ENCODE data around the gene MED22.
"Not testable (repeated sequence)": the region's sequence is repeated elsewhere in the genome, so short reads cannot be mapped to it uniquely, and the experiment has no call there.

Gene MED22

DNA sequence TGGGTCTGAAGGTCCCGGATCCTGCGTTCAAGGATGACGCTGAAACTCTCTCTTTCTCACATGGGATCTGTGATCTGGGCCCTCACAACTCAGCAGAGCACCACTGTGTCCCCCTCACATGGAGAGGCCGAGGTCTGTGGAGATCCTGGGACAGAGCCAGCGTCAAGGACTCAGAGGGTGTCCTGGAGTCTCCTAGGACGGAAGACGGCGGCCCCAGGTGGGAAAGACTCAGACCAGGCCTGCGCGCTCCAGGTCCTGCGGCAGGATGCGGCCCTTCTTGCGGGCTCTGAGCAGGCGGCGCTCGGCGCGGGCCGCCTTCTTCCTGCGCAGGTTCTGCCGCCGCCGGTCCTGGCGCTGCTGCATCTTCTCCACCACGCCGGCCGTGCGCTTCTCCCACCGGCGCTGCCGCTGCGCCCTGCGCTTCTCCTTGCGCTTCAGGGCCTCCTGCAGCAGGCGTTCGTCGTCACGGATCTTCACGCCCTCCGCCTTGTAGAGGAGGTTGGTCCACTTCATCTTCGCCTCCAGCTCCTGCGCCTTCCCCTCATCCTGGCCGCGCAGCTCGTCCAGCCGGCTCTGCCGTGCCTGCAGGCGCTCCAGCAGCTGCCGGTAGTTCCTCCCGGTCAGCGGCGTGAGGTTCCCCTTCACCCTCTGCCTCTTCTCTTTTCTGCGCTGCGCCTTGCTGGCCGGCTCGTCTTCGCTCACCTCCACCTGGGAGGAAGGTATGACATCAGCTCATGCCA, 16.1 kb downstream of the MED22 start:
- no peak overlapping the region for H3K4me3 Mint-ChIP-seq
- H3K27me3 Mint-ChIP-seq: no peaks in the 10 kb centered on the region
- H3K9me3 Mint-ChIP-seq: no peaks in the 10 kb centered on the region
- CTCF ChIA-PET: interaction anchor here (4.1 kb wide), 1 partner anchor 145 kb away, joined by 20 read pairs; no protein-coding TSS in a partner anchor
- no peak overlapping the region for H3K27ac Mint-ChIP-seq
- H3K4me1 Mint-ChIP-seq: peaks cover 32% of the 10 kb centered on the region
- DNase-seq: no peak
- peaks cover 34% of the 10 kb centered on the region for H3K36me3 Mint-ChIP-seq

DNA sequence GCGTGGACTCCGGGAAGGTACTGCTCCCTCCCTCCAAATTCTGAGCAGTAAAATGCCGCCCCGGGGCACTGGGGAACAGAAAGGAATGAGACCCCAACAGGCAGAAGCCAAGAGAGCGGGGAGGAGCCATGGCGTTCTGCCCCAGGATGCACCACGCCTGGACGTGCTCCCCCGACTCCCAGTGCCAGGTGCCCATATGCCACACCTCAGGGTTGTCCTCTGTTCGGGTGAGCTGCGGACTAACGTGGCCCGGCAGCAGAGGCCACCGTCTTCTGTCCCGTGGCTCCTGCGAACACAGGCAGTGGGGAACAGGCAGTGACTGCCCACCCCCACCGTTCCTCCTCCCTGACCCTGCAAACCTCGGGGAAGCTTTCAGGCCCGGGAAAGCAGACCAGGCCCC, 16.7 kb downstream of the MED22 start:
- CTCF ChIA-PET: interaction anchor here (2.4 to 4.1 kb wide), 2 partner anchors 39 to 145 kb away, joined by 7 to 20 read pairs; no protein-coding TSS in a partner anchor
- Mint-ChIP-seq H3K27ac (no peak overlapping the region), H3K9me3 (no peaks in the 10 kb centered on the region), H3K27me3 (no peaks in the 10 kb centered on the region), H3K36me3 (peaks cover 34% of the 10 kb centered on the region), H3K4me3 (no peak overlapping the region), H3K4me1 (peaks cover 26% of the 10 kb centered on the region)
- no peak for DNase-seq

DNA sequence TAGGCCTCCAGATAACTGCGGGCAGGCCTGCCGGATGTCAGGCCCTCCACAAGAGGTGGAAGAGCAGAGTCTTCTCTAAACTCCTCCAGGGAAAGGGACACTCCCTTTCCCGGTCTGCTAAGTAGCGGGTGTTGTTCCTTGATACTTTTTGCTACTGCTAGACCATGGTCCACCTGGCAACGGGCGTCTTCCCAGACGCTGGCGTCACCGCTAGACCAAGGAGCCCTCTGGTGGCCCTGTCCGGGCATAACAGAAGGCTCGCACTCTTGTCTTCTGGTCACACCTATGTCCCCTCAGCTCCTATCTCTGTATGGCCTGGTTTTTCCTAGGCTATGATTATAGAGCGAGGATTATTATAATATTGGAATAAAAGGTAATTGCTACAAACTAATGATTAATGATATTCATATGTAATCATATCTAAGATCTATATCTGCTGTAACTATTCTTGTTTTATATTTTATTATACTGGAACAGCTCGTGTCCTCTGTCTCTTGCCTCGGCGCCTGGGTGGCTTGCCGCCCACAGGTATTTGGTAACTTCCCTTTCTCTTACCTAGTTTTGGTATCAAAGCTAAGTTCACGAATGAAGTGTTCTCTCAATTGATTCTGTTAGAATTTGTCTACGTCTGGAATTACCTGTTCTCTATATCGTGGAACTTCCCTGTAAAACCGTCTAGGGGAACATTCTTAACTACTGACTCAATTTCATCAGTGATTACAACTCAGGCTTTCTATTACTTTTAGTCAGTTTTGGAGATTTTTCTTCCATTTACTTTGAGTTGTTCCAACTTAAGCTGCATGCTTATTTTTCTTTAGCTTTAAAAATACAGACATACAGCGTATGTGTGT, 18.4 kb downstream of the MED22 start:
- CTCF ChIA-PET: interaction anchor here (0.5 to 4.1 kb wide), 5 partner anchors 11 to 182 kb away, joined by 3 to 20 read pairs (median 6); no protein-coding TSS in a partner anchor
- H3K27ac Mint-ChIP-seq, H3K9me3 Mint-ChIP-seq, H3K27me3 Mint-ChIP-seq, DNase-seq, H3K4me3 Mint-ChIP-seq: not testable (repeated sequence)
- Mint-ChIP-seq H3K36me3 (peaks cover 34% of the 10 kb centered on the region), H3K4me1 (peaks cover 13% of the 10 kb centered on the region)

DNA sequence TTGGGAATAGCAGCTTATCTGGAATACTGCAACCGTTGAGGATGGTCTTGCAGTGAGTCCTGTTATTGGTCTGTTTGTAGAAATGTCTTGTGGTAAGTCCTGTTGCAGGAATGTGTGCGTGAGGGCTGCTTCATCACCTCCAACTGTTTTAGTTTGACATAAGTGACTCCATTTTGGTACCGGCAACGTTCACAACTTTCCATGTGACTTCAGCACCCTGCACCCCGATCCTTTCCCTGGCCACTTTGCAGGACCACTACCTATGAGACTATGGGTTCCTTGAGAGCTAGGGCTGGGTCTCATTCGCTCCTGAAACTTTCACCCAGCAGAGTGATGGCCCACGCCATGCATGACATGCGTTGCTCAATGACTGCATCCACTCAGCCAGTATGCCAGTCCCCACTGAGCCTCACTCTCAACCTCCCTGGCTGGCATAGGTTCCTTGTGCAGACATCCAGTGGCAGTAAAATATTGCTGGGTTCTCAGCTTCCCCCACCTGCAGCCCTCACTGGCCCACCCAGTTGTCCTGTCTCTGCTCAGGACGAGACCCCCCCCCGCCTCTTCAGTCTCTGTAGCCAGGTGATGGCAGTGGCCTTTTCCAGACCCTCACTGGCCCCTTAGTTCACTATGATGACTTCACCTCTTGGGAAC, 20.0 kb downstream of the MED22 start:
- Mint-ChIP-seq H3K9me3 (no peaks in the 10 kb centered on the region), H3K27me3 (no peaks in the 10 kb centered on the region), H3K4me1 (no peaks in the 10 kb centered on the region), H3K27ac (no peak overlapping the region), H3K4me3 (no peak overlapping the region), H3K36me3 (peaks cover 23% of the 10 kb centered on the region)
- no peak for DNase-seq
- CTCF ChIA-PET: interaction anchor here (4.1 kb wide), 1 partner anchor 141 kb away, joined by 20 read pairs; no protein-coding TSS in a partner anchor

DNA sequence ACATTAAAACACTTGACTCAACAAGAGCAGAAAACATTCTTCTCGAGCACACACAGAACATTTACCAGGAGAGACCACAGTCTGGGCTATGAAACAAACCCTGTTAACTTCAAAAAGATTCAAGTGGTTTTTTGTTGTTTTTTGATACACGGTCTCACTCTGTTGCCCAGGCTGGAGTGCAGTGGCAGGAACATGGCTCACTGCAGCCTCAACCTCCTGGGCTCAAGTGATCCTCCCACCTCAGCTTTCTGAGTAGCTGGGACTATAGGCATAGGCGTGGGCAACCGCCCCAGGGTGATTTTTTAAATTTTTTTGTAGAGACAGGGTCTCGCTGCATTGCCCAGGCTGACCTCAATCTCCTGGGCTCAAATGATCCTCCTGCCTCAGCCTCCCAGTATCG, 20.9 kb downstream of the MED22 start:
- H3K9me3 Mint-ChIP-seq, CTCF ChIA-PET, H3K4me3 Mint-ChIP-seq, H3K27ac Mint-ChIP-seq, H3K27me3 Mint-ChIP-seq, H3K4me1 Mint-ChIP-seq, DNase-seq: not testable (repeated sequence)
- H3K36me3 Mint-ChIP-seq: peaks cover 17% of the 10 kb centered on the region

DNA sequence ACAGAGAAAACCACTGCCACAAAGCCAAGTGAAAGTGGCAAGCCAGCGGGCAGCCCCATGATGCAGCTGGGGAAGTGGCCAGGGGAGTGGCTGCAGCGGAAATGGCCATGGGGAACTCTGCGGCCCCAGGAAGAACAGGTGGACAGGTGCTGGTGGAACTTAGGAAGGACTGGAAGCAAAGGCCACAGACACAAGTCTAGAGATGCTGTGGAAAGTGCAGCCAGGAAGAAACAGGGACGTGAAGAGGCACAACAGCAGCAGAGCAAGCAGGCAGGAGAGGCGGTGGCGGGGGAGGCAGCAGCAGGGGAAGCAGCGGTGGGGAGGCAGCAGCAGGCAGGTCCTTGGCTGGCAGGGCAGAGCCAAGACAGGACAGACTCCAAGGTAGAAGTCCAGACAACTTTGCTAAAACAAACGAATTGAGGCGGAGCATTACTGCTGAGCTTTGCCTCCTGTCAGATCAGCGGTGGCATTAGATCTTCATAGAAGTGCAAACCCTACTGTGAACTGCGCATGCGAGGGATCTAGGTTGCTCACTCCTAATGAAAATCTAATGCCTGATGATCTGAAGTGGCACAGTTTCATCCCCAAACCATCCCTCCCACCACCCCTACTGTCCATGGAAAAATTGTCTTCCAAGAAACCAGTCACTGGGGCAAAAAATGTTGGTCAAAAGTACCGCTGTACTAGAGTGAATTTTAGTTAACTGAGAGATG, 23.8 kb downstream of the MED22 start:
- H3K27me3 Mint-ChIP-seq: no peaks in the 10 kb centered on the region
- no peaks in the 10 kb centered on the region for H3K9me3 Mint-ChIP-seq
- no peak overlapping the region for H3K4me3 Mint-ChIP-seq
- no peaks in the 10 kb centered on the region for H3K4me1 Mint-ChIP-seq
- H3K27ac Mint-ChIP-seq: no peak overlapping the region
- peaks cover 3% of the 10 kb centered on the region for H3K36me3 Mint-ChIP-seq
- CTCF ChIA-PET: no interaction called here
- no peak for DNase-seq

DNA sequence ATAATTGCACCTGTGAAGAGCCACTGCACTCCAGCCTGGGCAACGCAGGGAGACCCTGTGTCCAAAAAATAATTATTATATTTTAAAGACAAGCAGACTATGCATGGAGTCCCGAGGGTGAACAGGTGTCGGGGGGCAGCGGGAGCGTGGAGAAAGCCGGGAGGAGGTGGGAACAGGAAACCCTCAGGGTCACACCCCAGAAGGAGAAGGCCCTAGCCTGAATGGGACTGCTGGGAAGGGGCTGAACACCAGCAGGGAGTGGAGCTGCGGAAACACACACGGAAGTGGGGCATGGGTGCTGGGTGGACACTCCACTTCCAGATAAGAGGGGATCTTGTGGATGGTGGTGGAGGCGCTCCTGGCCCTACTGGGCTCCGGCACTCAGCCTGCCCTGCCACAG, 24.7 kb downstream of the MED22 start:
- DNase-seq: no peak
- Mint-ChIP-seq H3K4me1 (no peaks in the 10 kb centered on the region), H3K27me3 (no peaks in the 10 kb centered on the region), H3K27ac (no peak overlapping the region), H3K36me3 (no peaks in the 10 kb centered on the region), H3K9me3 (no peaks in the 10 kb centered on the region), H3K4me3 (no peak overlapping the region)
- CTCF ChIA-PET: no interaction called here

DNA sequence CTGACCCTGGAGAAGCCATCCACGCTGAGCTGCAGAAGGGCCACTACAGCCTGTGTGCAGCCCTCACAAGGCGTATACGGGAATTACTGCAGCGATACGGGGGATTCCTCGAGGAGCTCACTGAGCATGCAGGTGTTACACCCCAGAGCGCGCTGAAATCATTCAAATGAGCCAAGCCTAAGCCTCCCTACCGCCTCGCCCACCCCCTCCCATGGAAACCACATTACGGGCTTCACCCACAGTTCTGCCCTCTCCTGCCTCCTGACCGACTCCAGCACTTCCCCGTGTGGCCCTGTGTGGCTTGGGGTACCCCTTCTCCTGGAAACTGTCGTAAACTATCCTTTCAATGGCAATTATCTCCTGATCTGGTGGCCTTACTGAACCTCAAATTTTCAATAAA, 25.2 kb downstream of the MED22 start:
- DNase-seq: no peak
- H3K4me3 Mint-ChIP-seq: no peak overlapping the region
- H3K9me3 Mint-ChIP-seq: no peaks in the 10 kb centered on the region
- H3K27me3 Mint-ChIP-seq: peaks cover 4% of the 10 kb centered on the region
- no peaks in the 10 kb centered on the region for H3K36me3 Mint-ChIP-seq
- H3K4me1 Mint-ChIP-seq: no peaks in the 10 kb centered on the region
- H3K27ac Mint-ChIP-seq: no peak overlapping the region
- CTCF ChIA-PET: no interaction called here

DNA sequence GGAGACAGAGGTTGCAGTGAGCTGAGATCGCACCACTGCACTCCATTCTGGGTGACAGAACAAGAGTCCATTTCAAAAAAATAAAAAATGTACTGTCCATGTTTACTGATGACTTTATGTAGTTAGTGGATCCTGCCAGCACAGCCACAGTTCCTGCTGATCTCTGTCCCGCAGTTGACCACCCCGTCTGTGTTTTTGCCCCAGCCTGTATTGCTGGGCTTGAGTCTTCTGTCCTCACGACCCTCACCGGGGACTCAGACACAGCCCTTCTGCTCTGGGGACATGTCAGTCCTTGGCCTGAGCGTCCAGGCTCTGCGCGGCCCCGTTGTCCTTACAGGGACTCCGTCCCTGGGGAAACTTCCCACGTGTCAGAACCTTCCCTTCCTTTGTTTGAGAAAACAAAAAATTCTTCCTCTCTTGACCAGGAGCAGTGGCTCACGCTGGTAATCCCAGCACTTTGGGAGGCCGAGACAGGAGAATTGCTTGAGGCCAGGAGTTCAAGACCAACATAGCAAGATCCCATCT, 26.5 kb downstream of the MED22 start:
- no peak for DNase-seq
- Mint-ChIP-seq H3K27ac (no peak overlapping the region), H3K36me3 (no peaks in the 10 kb centered on the region), H3K9me3 (no peaks in the 10 kb centered on the region), H3K4me3 (no peak overlapping the region), H3K27me3 (peaks cover 8% of the 10 kb centered on the region), H3K4me1 (no peaks in the 10 kb centered on the region)
- CTCF ChIA-PET: no interaction called here

DNA sequence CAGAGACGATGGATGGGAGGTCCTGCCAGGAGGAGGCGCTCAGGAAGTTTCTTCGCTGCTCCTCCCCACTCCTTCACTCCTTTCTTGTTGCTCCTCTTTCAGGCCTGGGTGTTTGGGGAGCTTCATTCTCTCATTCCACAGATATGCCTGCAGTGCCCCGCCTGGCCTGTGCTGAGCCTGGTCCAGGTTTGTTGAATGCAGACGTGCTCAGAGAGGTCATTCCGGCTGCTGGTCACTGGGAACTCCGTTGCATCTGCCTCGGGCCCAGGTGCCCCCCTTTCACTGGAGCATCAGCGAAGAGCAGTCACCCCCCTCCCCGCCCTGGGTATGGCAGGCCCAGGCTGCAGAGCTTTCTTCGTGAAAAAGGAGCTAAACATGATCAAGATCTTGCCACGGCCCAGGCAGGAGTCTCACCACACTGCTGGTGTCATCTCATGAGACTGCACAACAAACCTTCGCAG, 27.5 kb downstream of the MED22 start:
- no peaks in the 10 kb centered on the region for H3K36me3 Mint-ChIP-seq
- CTCF ChIA-PET: interaction anchor here (1.2 kb wide), 1 partner anchor 134 kb away, joined by 4 read pairs; no protein-coding TSS in a partner anchor
- no peak for DNase-seq
- no peaks in the 10 kb centered on the region for H3K4me1 Mint-ChIP-seq
- no peaks in the 10 kb centered on the region for H3K9me3 Mint-ChIP-seq
- H3K27me3 Mint-ChIP-seq: peaks cover 8% of the 10 kb centered on the region
- H3K27ac Mint-ChIP-seq: no peak overlapping the region
- H3K4me3 Mint-ChIP-seq: no peak overlapping the region

DNA sequence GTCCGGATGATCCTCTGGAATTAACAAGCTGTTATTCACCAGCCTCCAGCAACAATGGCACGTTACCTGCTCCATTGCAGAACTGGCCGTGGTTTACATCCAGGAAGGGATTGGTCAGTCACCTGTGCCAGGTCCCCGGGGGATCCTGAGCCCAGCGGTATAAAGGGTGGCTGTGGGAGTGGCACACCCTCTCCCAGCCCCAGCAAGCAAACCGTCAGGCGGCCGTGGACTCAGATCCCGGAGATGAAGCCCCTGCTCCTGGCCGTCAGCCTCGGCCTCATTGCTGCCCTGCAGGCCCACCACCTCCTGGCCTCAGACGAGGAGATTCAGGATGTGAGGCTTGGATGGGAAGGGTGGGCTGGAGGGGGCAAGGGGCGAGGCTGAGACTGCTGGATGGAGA, 30.4 kb downstream of the MED22 start:
- H3K4me3 Mint-ChIP-seq, H3K27me3 Mint-ChIP-seq, H3K36me3 Mint-ChIP-seq, H3K9me3 Mint-ChIP-seq, H3K27ac Mint-ChIP-seq, H3K4me1 Mint-ChIP-seq, DNase-seq, CTCF ChIA-PET: not testable (repeated sequence)

DNA sequence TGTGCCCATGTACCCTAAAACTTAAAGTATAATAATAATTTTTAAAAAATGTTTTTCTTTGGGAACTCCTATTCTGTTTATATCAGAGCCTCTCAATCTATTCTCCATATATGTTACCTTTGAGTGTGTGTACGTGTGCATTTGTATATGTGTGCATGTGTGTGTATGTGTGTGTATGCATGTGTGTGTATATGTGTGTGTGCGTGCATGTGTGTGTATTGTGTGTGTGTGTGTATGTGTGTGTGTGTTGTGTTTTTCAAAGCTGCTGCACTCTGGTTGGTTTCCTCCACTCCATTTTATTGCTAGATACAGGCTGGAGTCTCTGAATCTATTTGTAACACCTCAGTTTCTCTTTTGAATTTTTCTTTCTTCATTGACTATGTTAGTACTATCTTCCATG, 31.9 kb downstream of the MED22 start:
- Mint-ChIP-seq H3K27me3 (peaks cover 8% of the 10 kb centered on the region), H3K9me3 (no peaks in the 10 kb centered on the region), H3K4me3 (no peak overlapping the region), H3K27ac (no peak overlapping the region), H3K4me1 (no peaks in the 10 kb centered on the region), H3K36me3 (no peaks in the 10 kb centered on the region)
- DNase-seq: no peak
- CTCF ChIA-PET: no interaction called here

DNA sequence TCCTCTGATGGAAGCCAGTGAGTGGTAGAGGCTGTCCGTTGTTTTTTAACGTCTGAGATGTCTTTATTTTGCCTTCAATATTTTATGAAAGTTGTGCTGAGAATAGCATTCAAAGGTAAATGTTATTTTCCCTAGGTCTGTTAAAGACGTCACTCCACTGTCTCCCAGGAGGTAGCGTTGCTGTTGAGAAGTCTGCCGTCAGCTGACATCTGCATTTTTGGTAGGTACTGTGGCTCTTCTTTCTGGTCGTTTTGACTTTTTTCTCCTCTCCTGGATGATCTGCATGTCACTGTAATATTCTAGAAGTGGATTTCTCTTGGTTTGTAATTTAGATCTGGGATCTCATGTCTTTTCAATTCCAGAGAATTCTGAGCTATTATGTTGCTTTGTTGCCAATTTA, 38.3 kb downstream of the MED22 start:
- H3K4me3 Mint-ChIP-seq: no peak overlapping the region
- no peak for DNase-seq
- peaks cover 8% of the 10 kb centered on the region for H3K27me3 Mint-ChIP-seq
- H3K27ac Mint-ChIP-seq: no peak overlapping the region
- no peaks in the 10 kb centered on the region for H3K4me1 Mint-ChIP-seq
- CTCF ChIA-PET: no interaction called here
- H3K36me3 Mint-ChIP-seq: no peaks in the 10 kb centered on the region
- peaks cover 3% of the 10 kb centered on the region for H3K9me3 Mint-ChIP-seq

DNA sequence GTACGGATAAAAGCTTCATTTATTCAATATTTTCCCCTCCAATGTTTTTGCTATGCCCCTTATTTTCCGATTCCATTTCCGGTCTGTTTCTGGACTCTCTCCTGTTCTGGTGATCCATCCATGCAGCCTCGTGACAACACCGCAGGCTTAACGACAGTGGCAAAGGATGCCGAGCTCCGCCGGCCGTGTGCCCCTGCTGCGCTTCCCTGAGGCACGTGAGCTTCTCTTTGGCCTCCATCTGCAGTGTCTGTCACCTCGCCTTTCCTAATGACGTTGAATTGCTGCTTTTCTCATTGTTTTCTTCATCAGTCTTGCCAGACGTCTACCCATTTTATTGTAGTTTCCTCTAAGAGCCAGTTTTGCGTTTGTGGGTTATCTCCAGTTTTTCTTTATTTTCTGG, 40.6 kb downstream of the MED22 start:
- Mint-ChIP-seq H3K4me1 (no peaks in the 10 kb centered on the region), H3K36me3 (no peaks in the 10 kb centered on the region), H3K9me3 (peaks cover 3% of the 10 kb centered on the region), H3K4me3 (no peak overlapping the region), H3K27me3 (peaks cover 8% of the 10 kb centered on the region), H3K27ac (no peak overlapping the region)
- CTCF ChIA-PET: interaction anchor here (0.6 to 1.0 kb wide), 2 partner anchors 9 to 90 kb away, joined by 3 to 4 read pairs; no protein-coding TSS in a partner anchor
- DNase-seq: no peak

All from activated naive CD4-positive, alpha-beta T cell treated with anti-CD3 and anti-CD28 coated beads, Interleukin-2, amount 10 ng/mL, durations not matched to agents 7 days and 5 days (primary cell).